ENCODE results near the gene ZAR1. TPM values are rescaled to one million over a fixed set of nuclear protein-coding genes. Genes with fewer than 3 reads are reported as not detected.
A peak's percentile ranks its signal among the peaks of the same experiment; 100 is the strongest.

The ZAR1 gene
- total and polyA plus RNA-seq, 9 of the 15 experiments (the other 6 are each of a cell fraction or from before 2014, with no cell fraction given), result 0.07 to 0.84 (median 0.28) TPM; not detected in 1

DNA sequence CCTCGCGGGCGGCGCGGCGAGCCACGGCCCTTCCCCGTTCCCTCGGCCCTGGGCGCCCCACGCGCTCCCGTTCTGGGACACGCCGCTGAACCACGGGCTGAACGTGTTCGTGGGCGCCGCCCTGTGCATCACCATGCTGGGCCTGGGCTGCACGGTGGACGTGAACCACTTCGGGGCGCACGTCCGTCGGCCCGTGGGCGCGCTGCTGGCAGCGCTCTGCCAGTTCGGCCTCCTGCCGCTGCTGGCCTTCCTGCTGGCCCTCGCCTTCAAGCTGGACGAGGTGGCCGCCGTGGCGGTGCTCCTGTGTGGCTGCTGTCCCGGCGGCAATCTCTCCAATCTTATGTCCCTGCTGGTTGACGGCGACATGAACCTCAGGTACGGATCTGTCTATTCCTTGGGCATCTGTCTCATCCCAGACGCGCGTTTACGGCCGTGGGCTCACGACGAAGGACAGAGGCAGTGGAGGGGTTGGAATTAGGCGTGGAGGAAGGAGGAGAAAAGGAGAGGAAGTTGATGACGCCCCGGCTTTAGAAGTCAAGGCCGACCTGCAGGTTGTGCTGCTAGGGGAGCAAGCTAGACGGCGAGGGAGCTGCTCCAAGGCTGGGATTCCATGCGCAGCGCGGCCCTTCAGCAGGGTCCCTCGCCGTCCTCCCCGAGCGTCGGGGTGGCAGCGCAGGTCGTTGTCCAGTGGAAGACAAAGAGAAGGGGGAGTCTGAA is 6.1 kb upstream of the ZAR1 start (continued):
- TF ChIP-seq GATAD2A (IDR thresholded peaks at IDR 0.05), result no peak
- TF ChIP-seq, protein P1, sequence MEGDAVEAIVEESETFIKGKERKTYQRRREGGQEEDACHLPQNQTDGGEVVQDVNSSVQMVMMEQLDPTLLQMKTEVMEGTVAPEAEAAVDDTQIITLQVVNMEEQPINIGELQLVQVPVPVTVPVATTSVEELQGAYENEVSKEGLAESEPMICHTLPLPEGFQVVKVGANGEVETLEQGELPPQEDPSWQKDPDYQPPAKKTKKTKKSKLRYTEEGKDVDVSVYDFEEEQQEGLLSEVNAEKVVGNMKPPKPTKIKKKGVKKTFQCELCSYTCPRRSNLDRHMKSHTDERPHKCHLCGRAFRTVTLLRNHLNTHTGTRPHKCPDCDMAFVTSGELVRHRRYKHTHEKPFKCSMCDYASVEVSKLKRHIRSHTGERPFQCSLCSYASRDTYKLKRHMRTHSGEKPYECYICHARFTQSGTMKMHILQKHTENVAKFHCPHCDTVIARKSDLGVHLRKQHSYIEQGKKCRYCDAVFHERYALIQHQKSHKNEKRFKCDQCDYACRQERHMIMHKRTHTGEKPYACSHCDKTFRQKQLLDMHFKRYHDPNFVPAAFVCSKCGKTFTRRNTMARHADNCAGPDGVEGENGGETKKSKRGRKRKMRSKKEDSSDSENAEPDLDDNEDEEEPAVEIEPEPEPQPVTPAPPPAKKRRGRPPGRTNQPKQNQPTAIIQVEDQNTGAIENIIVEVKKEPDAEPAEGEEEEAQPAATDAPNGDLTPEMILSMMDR (IDR thresholded peaks at IDR 0.05 in 2 of 3, conservative IDR thresholded peaks at IDR 0.05 in 1 of 3; ENCODE audit: insufficient read depth in 2 of 3, low read depth in 1 of 3, low read length in 3 of 3), result peak in 1 of 3 experiments; percentile 24; a peak in 1 of 6 replicates
- no peak for TF ChIP-seq MTA3 (IDR thresholded peaks at IDR 0.05; ENCODE audit: borderline replicate concordance)
- no peak for TF ChIP-seq ZNF224 (CRISPR knock-in tag; IDR thresholded peaks at IDR 0.05)
- no peak for TF ChIP-seq ZC3H11A (IDR thresholded peaks at IDR 0.05; ENCODE audit: low read depth, low read length)
- TF ChIP-seq, protein P2, sequence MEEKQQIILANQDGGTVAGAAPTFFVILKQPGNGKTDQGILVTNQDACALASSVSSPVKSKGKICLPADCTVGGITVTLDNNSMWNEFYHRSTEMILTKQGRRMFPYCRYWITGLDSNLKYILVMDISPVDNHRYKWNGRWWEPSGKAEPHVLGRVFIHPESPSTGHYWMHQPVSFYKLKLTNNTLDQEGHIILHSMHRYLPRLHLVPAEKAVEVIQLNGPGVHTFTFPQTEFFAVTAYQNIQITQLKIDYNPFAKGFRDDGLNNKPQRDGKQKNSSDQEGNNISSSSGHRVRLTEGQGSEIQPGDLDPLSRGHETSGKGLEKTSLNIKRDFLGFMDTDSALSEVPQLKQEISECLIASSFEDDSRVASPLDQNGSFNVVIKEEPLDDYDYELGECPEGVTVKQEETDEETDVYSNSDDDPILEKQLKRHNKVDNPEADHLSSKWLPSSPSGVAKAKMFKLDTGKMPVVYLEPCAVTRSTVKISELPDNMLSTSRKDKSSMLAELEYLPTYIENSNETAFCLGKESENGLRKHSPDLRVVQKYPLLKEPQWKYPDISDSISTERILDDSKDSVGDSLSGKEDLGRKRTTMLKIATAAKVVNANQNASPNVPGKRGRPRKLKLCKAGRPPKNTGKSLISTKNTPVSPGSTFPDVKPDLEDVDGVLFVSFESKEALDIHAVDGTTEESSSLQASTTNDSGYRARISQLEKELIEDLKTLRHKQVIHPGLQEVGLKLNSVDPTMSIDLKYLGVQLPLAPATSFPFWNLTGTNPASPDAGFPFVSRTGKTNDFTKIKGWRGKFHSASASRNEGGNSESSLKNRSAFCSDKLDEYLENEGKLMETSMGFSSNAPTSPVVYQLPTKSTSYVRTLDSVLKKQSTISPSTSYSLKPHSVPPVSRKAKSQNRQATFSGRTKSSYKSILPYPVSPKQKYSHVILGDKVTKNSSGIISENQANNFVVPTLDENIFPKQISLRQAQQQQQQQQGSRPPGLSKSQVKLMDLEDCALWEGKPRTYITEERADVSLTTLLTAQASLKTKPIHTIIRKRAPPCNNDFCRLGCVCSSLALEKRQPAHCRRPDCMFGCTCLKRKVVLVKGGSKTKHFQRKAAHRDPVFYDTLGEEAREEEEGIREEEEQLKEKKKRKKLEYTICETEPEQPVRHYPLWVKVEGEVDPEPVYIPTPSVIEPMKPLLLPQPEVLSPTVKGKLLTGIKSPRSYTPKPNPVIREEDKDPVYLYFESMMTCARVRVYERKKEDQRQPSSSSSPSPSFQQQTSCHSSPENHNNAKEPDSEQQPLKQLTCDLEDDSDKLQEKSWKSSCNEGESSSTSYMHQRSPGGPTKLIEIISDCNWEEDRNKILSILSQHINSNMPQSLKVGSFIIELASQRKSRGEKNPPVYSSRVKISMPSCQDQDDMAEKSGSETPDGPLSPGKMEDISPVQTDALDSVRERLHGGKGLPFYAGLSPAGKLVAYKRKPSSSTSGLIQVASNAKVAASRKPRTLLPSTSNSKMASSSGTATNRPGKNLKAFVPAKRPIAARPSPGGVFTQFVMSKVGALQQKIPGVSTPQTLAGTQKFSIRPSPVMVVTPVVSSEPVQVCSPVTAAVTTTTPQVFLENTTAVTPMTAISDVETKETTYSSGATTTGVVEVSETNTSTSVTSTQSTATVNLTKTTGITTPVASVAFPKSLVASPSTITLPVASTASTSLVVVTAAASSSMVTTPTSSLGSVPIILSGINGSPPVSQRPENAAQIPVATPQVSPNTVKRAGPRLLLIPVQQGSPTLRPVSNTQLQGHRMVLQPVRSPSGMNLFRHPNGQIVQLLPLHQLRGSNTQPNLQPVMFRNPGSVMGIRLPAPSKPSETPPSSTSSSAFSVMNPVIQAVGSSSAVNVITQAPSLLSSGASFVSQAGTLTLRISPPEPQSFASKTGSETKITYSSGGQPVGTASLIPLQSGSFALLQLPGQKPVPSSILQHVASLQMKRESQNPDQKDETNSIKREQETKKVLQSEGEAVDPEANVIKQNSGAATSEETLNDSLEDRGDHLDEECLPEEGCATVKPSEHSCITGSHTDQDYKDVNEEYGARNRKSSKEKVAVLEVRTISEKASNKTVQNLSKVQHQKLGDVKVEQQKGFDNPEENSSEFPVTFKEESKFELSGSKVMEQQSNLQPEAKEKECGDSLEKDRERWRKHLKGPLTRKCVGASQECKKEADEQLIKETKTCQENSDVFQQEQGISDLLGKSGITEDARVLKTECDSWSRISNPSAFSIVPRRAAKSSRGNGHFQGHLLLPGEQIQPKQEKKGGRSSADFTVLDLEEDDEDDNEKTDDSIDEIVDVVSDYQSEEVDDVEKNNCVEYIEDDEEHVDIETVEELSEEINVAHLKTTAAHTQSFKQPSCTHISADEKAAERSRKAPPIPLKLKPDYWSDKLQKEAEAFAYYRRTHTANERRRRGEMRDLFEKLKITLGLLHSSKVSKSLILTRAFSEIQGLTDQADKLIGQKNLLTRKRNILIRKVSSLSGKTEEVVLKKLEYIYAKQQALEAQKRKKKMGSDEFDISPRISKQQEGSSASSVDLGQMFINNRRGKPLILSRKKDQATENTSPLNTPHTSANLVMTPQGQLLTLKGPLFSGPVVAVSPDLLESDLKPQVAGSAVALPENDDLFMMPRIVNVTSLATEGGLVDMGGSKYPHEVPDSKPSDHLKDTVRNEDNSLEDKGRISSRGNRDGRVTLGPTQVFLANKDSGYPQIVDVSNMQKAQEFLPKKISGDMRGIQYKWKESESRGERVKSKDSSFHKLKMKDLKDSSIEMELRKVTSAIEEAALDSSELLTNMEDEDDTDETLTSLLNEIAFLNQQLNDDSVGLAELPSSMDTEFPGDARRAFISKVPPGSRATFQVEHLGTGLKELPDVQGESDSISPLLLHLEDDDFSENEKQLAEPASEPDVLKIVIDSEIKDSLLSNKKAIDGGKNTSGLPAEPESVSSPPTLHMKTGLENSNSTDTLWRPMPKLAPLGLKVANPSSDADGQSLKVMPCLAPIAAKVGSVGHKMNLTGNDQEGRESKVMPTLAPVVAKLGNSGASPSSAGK (IDR thresholded peaks at IDR 0.05), result peak; percentile 89
- no peak for TF ChIP-seq NFE2L1 (tag; IDR thresholded peaks at IDR 0.05; ENCODE audit: borderline replicate concordance, low read depth)
- TF ChIP-seq HDAC1 (IDR thresholded peaks at IDR 0.05), result peak in 1 of 2 experiments; percentile 40; a peak in 1 of 4 replicates
- TF ChIP-seq NRF1 (conservative IDR thresholded peaks at IDR 0.05 in 1 of 2, IDR thresholded peaks at IDR 0.05 in 1 of 2), result peak; percentile 12 to 55; a peak in 3 of 4 replicates
- no peak for TF ChIP-seq MTA1 (IDR thresholded peaks at IDR 0.05; ENCODE audit: borderline replicate concordance)
- TF ChIP-seq SAFB (IDR thresholded peaks at IDR 0.05; ENCODE audit: borderline replicate concordance, low read depth, low read length), result peak; percentile 89
- TF ChIP-seq RFX1 (IDR thresholded peaks at IDR 0.05), result no peak
- TF ChIP-seq PCBP1 (IDR thresholded peaks at IDR 0.05; ENCODE audit: low read depth, low read length, poor library complexity, severe bottlenecking), result no peak
- TF ChIP-seq ZNF696 (CRISPR knock-in tag; conservative IDR thresholded peaks at IDR 0.05), result no peak
- no peak for TF ChIP-seq ZNF324 (CRISPR knock-in tag; IDR thresholded peaks at IDR 0.05)

All from K562 (cell line).